K562 (cell line): ENCODE data around the gene PLEKHA5. TPM values are rescaled to one million over a fixed set of nuclear protein-coding genes. Genes with fewer than 3 reads are reported as not detected.

Experiments used
- ATAC-seq: fragments of 200-7000 bp; cut with Tn5 transposase; 3 replicates; pipeline ENCODE4 v1.9.1; 2020; ENCODE audit warnings: moderate library complexity
- BruUV-seq: library from RNA; stranded (reverse); fragments of 400-500 nt; replicated peaks from 2 replicates; lab custom pipeline; 2021; lab: Mats Ljungman, UMichigan
- CTCF ChIA-PET: fragments of 300-600 bp; formaldehyde crosslinking; extraction: SDS; loops from one replicate; lab custom pipeline; 2021; ENCODE audit warnings: low intra/inter-chr PET ratio; lab: Yijun Ruan, JAX
- POLR2A ChIA-PET: fragments of 300-600, 350-650 bp; sonication (Branson Sonifier 250); formaldehyde crosslinking; extraction: SDS; loops from one replicate; lab custom pipeline; 2021; ENCODE audit warnings: antibody characterized with exemption, inconsistent platforms; lab: Yijun Ruan, JAX
- DNase-seq, 4 experiments: peaks; one replicate each; pipeline versions ENCODE4 v3.0.0 to v3.0.0-alpha.2; 2011 to 2018; ENCODE audit warnings: low spot score in 3 of 4, mixed read lengths in 3 of 4; ENCODE audit errors: extremely low read depth in 1 of 4
- FAIRE-seq: peaks from 2 replicates; lab custom pipeline; 2011; peaks lifted over from hg19 to GRCh38; lab: Jason Lieb, UNC
- H2AFZ ChIP-seq: 2 replicates; pipeline ENCODE4 v1.6.0; 2011; ENCODE audit warnings: low read depth, low read length, control low read depth, inconsistent platforms
- H3K27ac ChIP-seq: fragments of 200-600 bp; 3 replicates; pipeline ENCODE4 v1.8.0; 2011; ENCODE audit warnings: low read depth, mild to moderate bottlenecking, control low read depth, inconsistent platforms, low read length, moderate library complexity, mixed read lengths; ENCODE audit errors: extremely low read depth
- H3K27me3 ChIP-seq, 2 experiments: fragments of 300-600 bp in 1 of 2; 2 replicates in 1 of 2; 3 replicates in 1 of 2; pipeline versions ENCODE4 v1.6.0 to v1.8.0; 2011; ENCODE audit warnings: inconsistent platforms in 2 of 2, low read length in 2 of 2, mild to moderate bottlenecking in 1 of 2, mixed read lengths in 1 of 2, moderate library complexity in 1 of 2; ENCODE audit not compliant: control insufficient read depth in 2 of 2, insufficient read depth in 2 of 2
- H3K36me3 ChIP-seq: fragments of 300-600 bp; 3 replicates; pipeline ENCODE4 v1.8.0; 2011; ENCODE audit warnings: mild to moderate bottlenecking, low read length, inconsistent platforms; ENCODE audit not compliant: control insufficient read depth, insufficient read depth
- H3K4me1 ChIP-seq, 2 experiments: fragments of 200-600 bp in 1 of 2; replicated peaks in 1 of 2; 2 replicates in 1 of 2; 3 replicates in 1 of 2; pipeline versions ENCODE4 v1.5.1 to v1.8.0; 2011; ENCODE audit warnings: inconsistent platforms in 2 of 2, low read length in 2 of 2, mild to moderate bottlenecking in 1 of 2, mixed read lengths in 1 of 2, moderate library complexity in 1 of 2; ENCODE audit not compliant: control insufficient read depth in 2 of 2, insufficient read depth in 2 of 2
- H3K4me2 ChIP-seq: 2 replicates; pipeline ENCODE4 v1.6.1; 2011; ENCODE audit warnings: low read length, control low read depth, inconsistent platforms, mixed read lengths; ENCODE audit not compliant: insufficient read depth
- H3K4me3 ChIP-seq: fragments of 200-600 bp; sonication (generic), shearing (Covaris generic); 2 replicates; pipeline ENCODE4 v1.5.1; 2016; ENCODE audit warnings: control low read depth, inconsistent platforms
- H3K79me2 ChIP-seq: fragments of 200-600 bp; 3 replicates; pipeline ENCODE4 v1.8.0; 2011; ENCODE audit warnings: low read length, inconsistent platforms; ENCODE audit not compliant: control insufficient read depth, insufficient read depth
- H3K9ac ChIP-seq, 2 experiments: 2 replicates each; pipeline versions ENCODE4 v1.6.0 to v1.6.1; 2011; ENCODE audit warnings: low read depth in 2 of 2, low read length in 2 of 2, control low read depth in 1 of 2, inconsistent platforms in 1 of 2, mild to moderate bottlenecking in 1 of 2, mixed read lengths in 1 of 2; ENCODE audit not compliant: insufficient read depth in 1 of 2
- H3K9me1 ChIP-seq: one replicate; pipeline ENCODE4 v1.6.0; 2011; ENCODE audit warnings: inconsistent platforms, mild to moderate bottlenecking, low read length, moderate library complexity; ENCODE audit not compliant: control insufficient read depth, insufficient read depth
- H3K9me3 ChIP-seq: replicated peaks from 2 replicates; pipeline ENCODE4 v1.5.1; 2011; ENCODE audit warnings: low read depth, low read length, inconsistent platforms; ENCODE audit not compliant: control insufficient read depth, insufficient read depth
- H4K20me1 ChIP-seq: replicated peaks from 2 replicates; pipeline ENCODE4 v1.6.1; 2011; ENCODE audit warnings: low read length, inconsistent platforms, mixed read lengths; ENCODE audit not compliant: control insufficient read depth, insufficient read depth
- ELF4 ChIP-seq: fragments of 450-650 bp; formaldehyde crosslinking; IDR thresholded peaks from 2 replicates; pipeline ENCODE4 v1.4.0; 2022; ENCODE audit warnings: missing genetic modification characterization
- GMEB1 ChIP-seq: fragments of 250-450 bp; sonication (Bioruptor Pico); IDR thresholded peaks from 2 replicates; pipeline ENCODE4 v1.4.0; 2020; ENCODE audit warnings: mild to moderate bottlenecking
- MAFK ChIP-seq: IDR thresholded peaks from 2 replicates; pipeline ENCODE4 v1.6.1; 2011; ENCODE audit warnings: low read length, improper control_type of control experiment
- NR2F6 ChIP-seq: fragments of 450-650 bp; formaldehyde crosslinking; IDR thresholded peaks from 2 replicates; pipeline ENCODE4 v1.4.0; 2020; ENCODE audit warnings: mild to moderate bottlenecking
- PKNOX1 ChIP-seq: fragments of 450-650 bp; IDR thresholded peaks from 2 replicates; pipeline ENCODE4 v1.6.1; 2016
- PRDM10 ChIP-seq: fragments of 450-650 bp; IDR thresholded peaks from 2 replicates; pipeline ENCODE4 v1.6.1; 2018; ENCODE audit not compliant: partially characterized antibody
- TSC22D4 ChIP-seq: fragments of 450-650 bp; IDR thresholded peaks from 2 replicates; pipeline ENCODE4 v1.6.1; 2016; ENCODE audit warnings: missing genetic modification characterization, missing biosample characterization, control low read depth
- WGBS: fragments of 100-300 bp; shearing (Covaris generic); methylation state at CpG from one replicate; pipeline ENCODE4 v1.1.6; 2016; ENCODE audit warnings: low coverage, mixed read lengths; ENCODE audit not compliant: insufficient coverage; ENCODE audit errors: missing lambda C conversion rate; 5-methylcytosine and 5-hydroxymethylcytosine counted together
- in situ Hi-C: fragments of 300-500 bp; cut with MboI; formaldehyde crosslinking; loops from 4 replicates; pipeline ENCODE4 v1.15.0; 2018; ENCODE audit warnings: inconsistent platforms, mixed read lengths
- intact Hi-C: fragments of 100-400 bp; cut with micrococcal nuclease; formaldehyde crosslinking; loops from 2 replicates; pipeline ENCODE4 v1.14.2; 2022
- polyA plus RNA-seq, 8 experiments: library from polyadenylated mRNA; depleted of rRNA in 4 of 8; stranded (reverse) in 5 of 8; unstranded in 3 of 8; fragments of >200 nt; fragmentation: Nextera tagmentation in 2 of 8; fragmentation: Illumina TruSeq in 1 of 8; extraction: Ambion mirVana in 2 of 8; extraction: Trizol in 1 of 8; gene quantifications; 2 replicates each; pipeline versions ENCODE4 v1.2.1 to v1.2.3, GENCODE V29; 2011 to 2014; ENCODE audit warnings: inconsistent platforms in 1 of 8, missing spikeins in 1 of 8
- total RNA-seq, 7 experiments: library from RNA; depleted of rRNA in 6 of 7; stranded (reverse); fragments of >200 nt in 6 of 7; fragmentation: Illumina TruSeq in 2 of 7; extraction: Trizol in 2 of 7; gene quantifications; 2 replicates each; pipeline versions ENCODE4 v1.2.1 to v1.2.3, GENCODE V29; 2011 to 2021; ENCODE audit warnings: low replicate concordance in 1 of 7
- TF ChIP-seq, protein P1 (sequence below): sonication (generic); formaldehyde crosslinking; IDR thresholded peaks from 2 replicates; pipeline ENCODE4 v1.8.0; 2022; ENCODE audit warnings: mild to moderate bottlenecking, missing genetic modification reagents

Gene PLEKHA5
- total and polyA plus RNA-seq, 9 of the 15 experiments (the other 6 are each of a cell fraction or from before 2014, with no cell fraction given) = 7.2 to 26.2 (median 17.4) TPM

- Histone ChIP-seq H3K27ac (no peak overlapping the region), H3K9me3 (no peaks in the 10 kb centered on the region), H3K36me3 (no peaks in the 10 kb centered on the region), H3K4me2 (no peak overlapping the region), H3K9ac (no peak overlapping the region), H4K20me1 (no peaks in the 10 kb centered on the region), H2AFZ (no peak overlapping the region), H3K79me2 (no peaks in the 10 kb centered on the region), H3K4me1 (no peaks in the 10 kb centered on the region), H3K27me3 (no peaks in the 10 kb centered on the region), H3K9me1 (no peaks in the 10 kb centered on the region), H3K4me3 (no peak overlapping the region)
- TF ChIP-seq ELF4 (no peak), TSC22D4 (tag) (no peak), PRDM10 (no peak), MAFK (no peak), GMEB1 (CRISPR knock-in tag) (no peak), NR2F6 (CRISPR knock-in tag) (no peak), PKNOX1 (no peak)
- TF ChIP-seq, protein P1, sequence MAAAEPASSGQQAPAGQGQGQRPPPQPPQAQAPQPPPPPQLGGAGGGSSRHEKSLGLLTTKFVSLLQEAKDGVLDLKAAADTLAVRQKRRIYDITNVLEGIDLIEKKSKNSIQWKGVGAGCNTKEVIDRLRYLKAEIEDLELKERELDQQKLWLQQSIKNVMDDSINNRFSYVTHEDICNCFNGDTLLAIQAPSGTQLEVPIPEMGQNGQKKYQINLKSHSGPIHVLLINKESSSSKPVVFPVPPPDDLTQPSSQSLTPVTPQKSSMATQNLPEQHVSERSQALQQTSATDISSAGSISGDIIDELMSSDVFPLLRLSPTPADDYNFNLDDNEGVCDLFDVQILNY (CRISPR knock-in tag) = no peak
- intact Hi-C loops = no loop called here
- DNase-seq (no peak), ATAC-seq (no peak), FAIRE-seq (no peak)
- no TSS peak for BruUV-seq
- ChIA-PET POLR2A (no interaction called here), CTCF (no interaction called here)
- 100% methylated on average over 4 of the region's 7 CpGs for WGBS
- in situ Hi-C loops = no loop called here
Measured at GRCh38 chr12:19245666-19246065, 116.1 kb downstream of the PLEKHA5 start.
